WERI-Rb-1 (cell line): ENCODE results near the gene SPARC.

ENCODE experiments used
- DNase-seq: peaks from one replicate; pipeline ENCODE4 v3.0.0-alpha.2; 2020
- H3K27ac ChIP-seq: fragments of 250-450 bp; sonication (Bioruptor Pico); 2 replicates; pipeline ENCODE4 v1.5.1; 2020; ENCODE audit warnings: mild to moderate bottlenecking, moderate library complexity
- H3K27me3 ChIP-seq: fragments of 250-450 bp; sonication (Bioruptor Pico); 2 replicates; pipeline ENCODE4 v1.5.1; 2021; ENCODE audit warnings: mild to moderate bottlenecking, low read depth, moderate library complexity; ENCODE audit not compliant: insufficient read depth, severe bottlenecking
- H3K36me3 ChIP-seq: fragments of 250-450 bp; sonication (Bioruptor Pico); 2 replicates; pipeline ENCODE4 v1.5.1; 2020; ENCODE audit warnings: mild to moderate bottlenecking, moderate library complexity
- H3K4me3 ChIP-seq: 2 replicates; pipeline ENCODE4 v1.5.1; 2011; ENCODE audit warnings: low read depth, mild to moderate bottlenecking, control low read depth, low read length
- H3K9me3 ChIP-seq: fragments of 250-450 bp; sonication (Bioruptor Pico); 2 replicates; pipeline ENCODE4 v1.5.1; 2021; ENCODE audit warnings: mild to moderate bottlenecking, moderate library complexity; ENCODE audit not compliant: severe bottlenecking
- TF ChIP-seq, protein P1 (sequence below): IDR thresholded peaks from 2 replicates; pipeline ENCODE4 v1.5.1; 2011; ENCODE audit warnings: low read depth, mild to moderate bottlenecking, control low read depth, inconsistent platforms, low read length

SPARC gene

DNA sequence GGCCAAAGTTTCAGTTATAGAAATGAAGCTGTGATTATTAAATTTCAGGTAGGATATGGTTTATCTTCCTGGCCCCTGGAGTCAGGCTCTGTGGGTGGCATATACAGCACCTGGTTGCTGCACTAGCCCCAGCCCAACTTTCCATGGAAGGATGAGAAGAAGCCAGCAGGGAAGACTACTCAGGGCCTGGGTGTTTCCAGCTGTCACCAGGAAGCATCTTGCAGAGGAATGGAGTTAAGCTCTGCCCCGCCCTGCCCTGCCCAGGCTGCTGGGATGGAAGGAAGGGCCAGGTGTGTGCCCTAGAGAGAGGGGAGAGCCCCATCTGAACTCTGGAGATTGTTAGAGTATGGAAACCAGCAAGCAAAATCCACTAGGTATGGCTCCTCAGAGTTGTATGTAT lies 52.8 kb downstream of the SPARC start:
- H3K9me3 ChIP-seq: no peaks in the 10 kb centered on the region
- no peak overlapping the region for H3K27ac ChIP-seq
- H3K36me3 ChIP-seq: no peaks in the 10 kb centered on the region
- TF ChIP-seq, protein P1, sequence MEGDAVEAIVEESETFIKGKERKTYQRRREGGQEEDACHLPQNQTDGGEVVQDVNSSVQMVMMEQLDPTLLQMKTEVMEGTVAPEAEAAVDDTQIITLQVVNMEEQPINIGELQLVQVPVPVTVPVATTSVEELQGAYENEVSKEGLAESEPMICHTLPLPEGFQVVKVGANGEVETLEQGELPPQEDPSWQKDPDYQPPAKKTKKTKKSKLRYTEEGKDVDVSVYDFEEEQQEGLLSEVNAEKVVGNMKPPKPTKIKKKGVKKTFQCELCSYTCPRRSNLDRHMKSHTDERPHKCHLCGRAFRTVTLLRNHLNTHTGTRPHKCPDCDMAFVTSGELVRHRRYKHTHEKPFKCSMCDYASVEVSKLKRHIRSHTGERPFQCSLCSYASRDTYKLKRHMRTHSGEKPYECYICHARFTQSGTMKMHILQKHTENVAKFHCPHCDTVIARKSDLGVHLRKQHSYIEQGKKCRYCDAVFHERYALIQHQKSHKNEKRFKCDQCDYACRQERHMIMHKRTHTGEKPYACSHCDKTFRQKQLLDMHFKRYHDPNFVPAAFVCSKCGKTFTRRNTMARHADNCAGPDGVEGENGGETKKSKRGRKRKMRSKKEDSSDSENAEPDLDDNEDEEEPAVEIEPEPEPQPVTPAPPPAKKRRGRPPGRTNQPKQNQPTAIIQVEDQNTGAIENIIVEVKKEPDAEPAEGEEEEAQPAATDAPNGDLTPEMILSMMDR: no peak
- peaks cover 13% of the 10 kb centered on the region for H3K27me3 ChIP-seq
- DNase-seq: no peak
- H3K4me3 ChIP-seq: no peak overlapping the region

DNA sequence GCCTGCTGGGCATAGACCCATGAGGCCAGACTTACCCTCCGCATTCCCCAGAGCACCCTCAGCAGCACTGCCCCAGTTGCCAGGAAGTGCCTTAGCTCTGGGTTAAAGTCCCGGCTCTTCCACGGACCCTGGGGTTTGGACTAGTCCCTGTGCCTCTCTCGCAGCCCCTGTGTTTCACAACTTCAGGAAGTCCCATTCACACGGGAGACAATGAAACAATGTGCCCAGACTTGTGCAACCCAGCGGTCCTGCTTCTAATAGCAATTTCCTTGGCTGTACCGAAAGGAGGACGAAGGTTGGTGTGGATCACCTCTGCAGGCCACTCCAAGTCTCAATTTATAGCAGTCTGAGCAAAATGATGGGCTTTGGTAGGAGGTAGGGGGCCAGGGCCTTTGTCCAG lies 53.8 kb downstream of the SPARC start:
- DNase-seq: no peak
- no peak overlapping the region for H3K4me3 ChIP-seq
- TF ChIP-seq, protein P1: no peak
- H3K27me3 ChIP-seq: peaks cover 8% of the 10 kb centered on the region
- H3K9me3 ChIP-seq: no peaks in the 10 kb centered on the region
- H3K27ac ChIP-seq: no peak overlapping the region
- H3K36me3 ChIP-seq: no peaks in the 10 kb centered on the region

DNA sequence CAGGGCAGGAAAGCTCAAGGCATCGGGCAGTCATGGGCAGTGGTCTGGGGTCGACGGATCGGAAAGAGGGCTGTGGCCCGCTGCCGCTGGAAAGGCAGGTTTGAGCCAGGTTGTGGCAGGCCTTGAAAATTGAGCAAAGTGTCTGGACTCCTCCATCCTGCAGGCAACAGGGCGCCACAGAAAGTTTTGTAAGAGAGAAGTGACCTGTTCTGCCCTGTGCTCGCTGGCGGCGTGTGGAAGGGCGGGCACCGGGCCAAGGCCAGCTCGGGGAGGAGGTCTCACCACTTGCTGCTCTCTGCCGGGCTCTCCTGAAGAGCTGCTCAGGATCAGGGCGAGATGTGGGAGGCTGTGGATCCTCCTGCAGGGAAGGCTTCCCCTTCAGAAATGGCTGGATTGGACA lies 54.2 kb downstream of the SPARC start:
- no peaks in the 10 kb centered on the region for H3K9me3 ChIP-seq
- no peak overlapping the region for H3K4me3 ChIP-seq
- TF ChIP-seq, protein P1: no peak
- peaks cover 8% of the 10 kb centered on the region for H3K27me3 ChIP-seq
- H3K36me3 ChIP-seq: no peaks in the 10 kb centered on the region
- no peak for DNase-seq
- H3K27ac ChIP-seq: no peak overlapping the region

DNA sequence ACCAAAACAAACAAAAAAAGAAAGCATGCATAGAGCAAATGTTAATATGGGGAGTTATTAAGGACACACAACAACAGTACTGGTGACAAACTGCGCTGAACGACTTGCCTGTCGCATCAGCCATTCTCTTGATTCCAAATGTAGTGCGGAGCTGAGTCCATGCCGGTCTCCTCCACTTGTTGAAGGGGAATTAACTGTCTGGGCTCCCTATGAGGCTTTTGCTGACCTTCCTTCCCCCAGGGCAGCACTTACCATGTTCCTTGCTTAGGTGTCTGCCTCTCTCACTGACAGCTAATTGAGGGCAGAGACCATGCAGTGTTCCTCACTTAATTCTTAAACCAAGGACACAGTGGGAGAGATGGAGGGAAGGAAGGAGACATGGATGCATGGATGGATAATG lies 54.8 kb downstream of the SPARC start:
- no peaks in the 10 kb centered on the region for H3K36me3 ChIP-seq
- no peak for DNase-seq
- H3K27me3 ChIP-seq: peaks cover 8% of the 10 kb centered on the region
- H3K4me3 ChIP-seq: no peak overlapping the region
- TF ChIP-seq, protein P1: no peak
- no peak overlapping the region for H3K27ac ChIP-seq
- H3K9me3 ChIP-seq: no peaks in the 10 kb centered on the region

DNA sequence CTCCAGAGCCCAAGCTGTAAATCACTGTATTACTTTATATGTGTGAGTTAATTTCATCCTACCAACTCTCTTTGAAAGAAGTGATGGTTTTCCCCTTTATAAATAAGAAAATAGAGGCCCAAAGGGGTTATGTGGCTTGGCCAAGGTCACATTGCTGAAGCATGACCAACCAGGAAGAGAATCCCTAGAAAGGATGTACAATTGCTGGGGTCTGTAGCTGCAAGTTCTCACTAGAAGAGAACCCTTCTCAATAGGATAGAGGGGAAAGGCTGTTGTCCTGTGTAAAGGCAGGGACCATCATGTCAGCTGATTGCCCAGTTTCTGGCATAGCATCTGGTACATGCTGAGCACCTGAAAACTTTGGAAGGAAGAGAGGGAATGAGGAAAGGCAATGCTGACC lies 56.6 kb downstream of the SPARC start:
- TF ChIP-seq, protein P1: no peak
- no peak overlapping the region for H3K27ac ChIP-seq
- no peak overlapping the region for H3K4me3 ChIP-seq
- peaks cover 3% of the 10 kb centered on the region for H3K27me3 ChIP-seq
- DNase-seq: no peak
- no peaks in the 10 kb centered on the region for H3K36me3 ChIP-seq
- no peaks in the 10 kb centered on the region for H3K9me3 ChIP-seq

DNA sequence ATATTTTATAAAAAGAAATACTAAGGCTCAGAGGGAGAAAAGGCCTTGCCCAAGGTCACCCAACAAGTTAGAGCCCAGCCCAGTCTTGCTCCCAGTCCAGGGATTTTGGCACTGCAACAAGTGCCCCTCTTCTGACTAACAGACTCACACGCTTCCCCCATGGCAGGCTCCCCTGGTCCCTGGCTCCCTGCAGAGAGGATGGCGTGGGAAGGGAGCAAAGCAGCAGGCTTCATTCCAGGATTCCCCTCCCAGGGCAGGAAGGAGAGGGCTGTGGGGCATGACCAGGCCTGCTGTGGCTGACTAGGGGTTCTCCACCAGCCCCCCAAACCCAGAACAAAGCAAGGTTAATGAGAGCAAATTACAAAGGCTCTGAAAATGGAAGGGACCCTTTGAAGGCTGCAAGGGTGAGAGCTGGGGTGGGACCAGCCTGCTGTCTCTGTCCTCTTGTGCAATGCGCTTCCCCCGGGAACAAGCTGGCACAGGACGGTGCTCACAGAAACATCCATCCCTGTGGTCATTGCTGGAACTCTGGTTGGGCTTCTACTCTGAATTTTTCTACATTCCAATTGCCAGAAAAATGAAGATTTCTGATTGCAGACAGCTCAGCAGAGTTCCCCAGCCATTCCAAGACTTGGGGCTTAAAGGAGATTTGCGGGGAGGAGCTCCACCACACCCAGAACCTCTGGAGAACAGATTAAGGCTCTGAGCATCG lies 58.4 kb downstream of the SPARC start:
- H3K9me3 ChIP-seq: no peaks in the 10 kb centered on the region
- no peak overlapping the region for H3K4me3 ChIP-seq
- H3K27ac ChIP-seq: no peak overlapping the region
- TF ChIP-seq, protein P1: no peak
- H3K36me3 ChIP-seq: no peaks in the 10 kb centered on the region
- no peaks in the 10 kb centered on the region for H3K27me3 ChIP-seq
- no peak for DNase-seq
